ENCODE data around the gene GP1BB. TPM values are rescaled to one million over a fixed set of nuclear protein-coding genes. Genes with fewer than 3 reads are reported as not detected.
"Not testable (repeated sequence)": the region's sequence is repeated elsewhere in the genome, so short reads cannot be mapped to it uniquely, and the experiment has no call there.

The GP1BB gene
- total and polyA plus RNA-seq, 8 donors = 2.4 to 27.8 (median 8.7) TPM; not detected in 2

- intact Hi-C loops (cut with DNase I; ENCODE audit: low total_unique reads) = no loop called here
- no peaks in the 10 kb centered on the region for H3K9me3 ChIP-seq
- 82 to 90% (median 86%) methylated on average over 7 of the region's 7 CpGs for WGBS, 5 donors
- no peak overlapping the region for H3K4me3 ChIP-seq
- no peak for DNase-seq
- H3K27ac ChIP-seq = no peak overlapping the region
- H3K36me3 ChIP-seq = no peaks in the 10 kb centered on the region
- no peaks in the 10 kb centered on the region for H3K4me1 ChIP-seq
- TF ChIP-seq EP300 (IDR thresholded peaks at IDR 0.05) (no peak), POLR2A (IDR thresholded peaks at IDR 0.05) (no peak), POLR2AphosphoS5 (IDR thresholded peaks at IDR 0.05) (no peak), CTCF (IDR thresholded peaks at IDR 0.05) (no peak)
- peaks cover 0 to 29% (median 2%) of the 10 kb centered on the region in 3 donors for H3K27me3 ChIP-seq
Observed at GRCh38 chr22:19675428-19675827, 47.9 kb upstream of the GP1BB start.

GRCh38 chr22:19676437-19676836 lies 46.9 kb upstream of the GP1BB start:
- H3K36me3 ChIP-seq; H3K4me1 ChIP-seq; H3K4me3 ChIP-seq; DNase-seq; intact Hi-C loops (cut with DNase I; ENCODE audit: low total_unique reads); H3K9me3 ChIP-seq; H3K27ac ChIP-seq: not testable (repeated sequence)
- 71 to 93% (median 84%) methylated on average over 1 of the region's 1 CpG for WGBS, 5 donors
- H3K27me3 ChIP-seq = peaks cover 0 to 36% (median 6%) of the 10 kb centered on the region in 3 donors

GRCh38 chr22:19678949-19679521 lies 44.3 kb upstream of the GP1BB start:
- H3K4me3 ChIP-seq = no peak overlapping the region
- H3K4me1 ChIP-seq = no peaks in the 10 kb centered on the region
- no peaks in the 10 kb centered on the region for H3K9me3 ChIP-seq
- no peaks in the 10 kb centered on the region for H3K36me3 ChIP-seq
- DNase-seq = peak in 1 of 2 donors; percentile 46
- intact Hi-C loops (cut with DNase I; ENCODE audit: low total_unique reads) = no loop called here
- peaks cover 0 to 36% (median 6%) of the 10 kb centered on the region in 3 donors for H3K27me3 ChIP-seq
- H3K27ac ChIP-seq = no peak overlapping the region
- TF ChIP-seq POLR2A (IDR thresholded peaks at IDR 0.05) = no peak
- TF ChIP-seq CTCF (IDR thresholded peaks at IDR 0.05) = no peak
- TF ChIP-seq POLR2AphosphoS5 (IDR thresholded peaks at IDR 0.05) = no peak
- no peak for TF ChIP-seq EP300 (IDR thresholded peaks at IDR 0.05)
- WGBS, 5 donors = 45 to 69% (median 51%) methylated on average over 9 to 11 of the region's 11 CpGs

- no peaks in the 10 kb centered on the region for H3K4me1 ChIP-seq
- no peaks in the 10 kb centered on the region for H3K36me3 ChIP-seq
- peak in 4 of 7 experiments; percentile 54 to 83 (median 70) for TF ChIP-seq CTCF (IDR thresholded peaks at IDR 0.05)
- TF ChIP-seq POLR2AphosphoS5 (IDR thresholded peaks at IDR 0.05) = no peak
- H3K9me3 ChIP-seq = no peaks in the 10 kb centered on the region
- H3K27me3 ChIP-seq = peaks cover 0 to 31% (median 6%) of the 10 kb centered on the region in 3 donors
- intact Hi-C loops (cut with DNase I; ENCODE audit: low total_unique reads) = no loop called here
- peak; percentile 44 to 60 for DNase-seq
- no peak overlapping the region for H3K4me3 ChIP-seq
- no peak overlapping the region for H3K27ac ChIP-seq
- WGBS, 5 donors = 28 to 54% (median 30%) methylated on average over 6 to 14 of the region's 14 CpGs
Observed at GRCh38 chr22:19679522-19680101, 43.7 kb upstream of the GP1BB start.

- Histone ChIP-seq H3K9me3 (no peaks in the 10 kb centered on the region), H3K36me3 (no peaks in the 10 kb centered on the region), H3K27me3 (peaks cover 0 to 27% (median 6%) of the 10 kb centered on the region in 3 donors), H3K4me1 (no peaks in the 10 kb centered on the region), H3K27ac (no peak overlapping the region), H3K4me3 (no peak overlapping the region)
- DNase-seq = no peak
- no peak for TF ChIP-seq CTCF (IDR thresholded peaks at IDR 0.05)
- no peak for TF ChIP-seq POLR2AphosphoS5 (IDR thresholded peaks at IDR 0.05)
- TF ChIP-seq EP300 (IDR thresholded peaks at IDR 0.05) = no peak
- no peak for TF ChIP-seq POLR2A (IDR thresholded peaks at IDR 0.05)
- 75 to 90% (median 87%) methylated on average over 6 to 16 of the region's 16 CpGs for WGBS, 5 donors
- intact Hi-C loops (cut with DNase I; ENCODE audit: low total_unique reads) = no loop called here
Observed at GRCh38 chr22:19680287-19680881, 43.0 kb upstream of the GP1BB start.
